ENCODE results near the gene MBP.

MBP gene

GRCh38 chr18:77132369-77133050 lies at the start of gene MBP:
TSS of gene MBP (minus strand) at chr18:77132783. CDS start at chr18:77105261, 27,522 bp downstream.
- H3K4me1 ChIP-seq (ENCODE audit: control insufficient read depth, insufficient read depth, low read length) = peaks cover 25% of the 10 kb centered on the region
- peak within 1 kb of the TSS; percentile 97 for H3K9ac ChIP-seq (ENCODE audit: low read length)
- no peaks in the 10 kb centered on the region for H3K9me3 ChIP-seq (ENCODE audit: control insufficient read depth, low read length)
- H3K36me3 ChIP-seq (ENCODE audit: control insufficient read depth, insufficient read depth, low read length) = no peaks in the 10 kb centered on the region
- H3K27me3 ChIP-seq (ENCODE audit: control insufficient read depth, insufficient read depth, low read length) = no peaks in the 10 kb centered on the region
- H3K4me3 ChIP-seq (ENCODE audit: low read length) = peak within 1 kb of the TSS; percentile 77

- H3K4me3 ChIP-seq (ENCODE audit: low read length) = no peak overlapping the region
- H3K36me3 ChIP-seq (ENCODE audit: control insufficient read depth, insufficient read depth, low read length) = no peaks in the 10 kb centered on the region
- H3K27me3 ChIP-seq (ENCODE audit: control insufficient read depth, insufficient read depth, low read length) = no peaks in the 10 kb centered on the region
- H3K9me3 ChIP-seq (ENCODE audit: control insufficient read depth, low read length) = no peaks in the 10 kb centered on the region
- H3K4me1 ChIP-seq (ENCODE audit: control insufficient read depth, insufficient read depth, low read length) = no peaks in the 10 kb centered on the region
- H3K9ac ChIP-seq (ENCODE audit: low read length) = no peak overlapping the region
These were observed 49.5 kb upstream of the MBP start for GRCh38 chr18:77181950-77182707.

GRCh38 chr18:77178559-77178958 lies 46.0 kb upstream of the MBP start:
- Histone ChIP-seq H3K9me3 (ENCODE audit: control insufficient read depth, low read length) (no peaks in the 10 kb centered on the region), H3K9ac (ENCODE audit: low read length) (no peak overlapping the region), H3K36me3 (ENCODE audit: control insufficient read depth, insufficient read depth, low read length) (no peaks in the 10 kb centered on the region), H3K4me3 (ENCODE audit: low read length) (no peak overlapping the region), H3K27me3 (ENCODE audit: control insufficient read depth, insufficient read depth, low read length) (no peaks in the 10 kb centered on the region), H3K4me1 (ENCODE audit: control insufficient read depth, insufficient read depth, low read length) (no peaks in the 10 kb centered on the region)

- Histone ChIP-seq H3K4me3 (ENCODE audit: low read length) (no peak overlapping the region), H3K4me1 (ENCODE audit: control insufficient read depth, insufficient read depth, low read length) (no peaks in the 10 kb centered on the region), H3K27me3 (ENCODE audit: control insufficient read depth, insufficient read depth, low read length) (no peaks in the 10 kb centered on the region), H3K9me3 (ENCODE audit: control insufficient read depth, low read length) (no peaks in the 10 kb centered on the region), H3K9ac (ENCODE audit: low read length) (no peak overlapping the region), H3K36me3 (ENCODE audit: control insufficient read depth, insufficient read depth, low read length) (no peaks in the 10 kb centered on the region)
These were observed 44.4 kb upstream of the MBP start for GRCh38 chr18:77177009-77177408.

GRCh38 chr18:77173275-77174030 lies 40.9 kb upstream of the MBP start:
- no peaks in the 10 kb centered on the region for H3K27me3 ChIP-seq (ENCODE audit: control insufficient read depth, insufficient read depth, low read length)
- no peak overlapping the region for H3K9ac ChIP-seq (ENCODE audit: low read length)
- H3K4me1 ChIP-seq (ENCODE audit: control insufficient read depth, insufficient read depth, low read length) = no peaks in the 10 kb centered on the region

GRCh38 chr18:77170890-77171410 lies 38.4 kb upstream of the MBP start:
- H3K27me3 ChIP-seq (ENCODE audit: control insufficient read depth, insufficient read depth, low read length) = no peaks in the 10 kb centered on the region
- no peak overlapping the region for H3K9ac ChIP-seq (ENCODE audit: low read length)
- H3K4me1 ChIP-seq (ENCODE audit: control insufficient read depth, insufficient read depth, low read length) = no peaks in the 10 kb centered on the region
- H3K4me3 ChIP-seq (ENCODE audit: low read length) = no peak overlapping the region
- H3K9me3 ChIP-seq (ENCODE audit: control insufficient read depth, low read length) = no peaks in the 10 kb centered on the region
- no peaks in the 10 kb centered on the region for H3K36me3 ChIP-seq (ENCODE audit: control insufficient read depth, insufficient read depth, low read length)

More at GRCh38 chr18:77173275-77174030, 40.9 kb upstream of the MBP start:
- H3K9me3 ChIP-seq (ENCODE audit: control insufficient read depth, low read length) = no peaks in the 10 kb centered on the region
- no peak overlapping the region for H3K4me3 ChIP-seq (ENCODE audit: low read length)
- no peaks in the 10 kb centered on the region for H3K36me3 ChIP-seq (ENCODE audit: control insufficient read depth, insufficient read depth, low read length)

- Histone ChIP-seq H3K9me3 (ENCODE audit: control insufficient read depth, low read length) (no peaks in the 10 kb centered on the region), H3K27me3 (ENCODE audit: control insufficient read depth, insufficient read depth, low read length) (peaks cover 8% of the 10 kb centered on the region), H3K4me3 (ENCODE audit: low read length) (no peak overlapping the region), H3K4me1 (ENCODE audit: control insufficient read depth, insufficient read depth, low read length) (no peaks in the 10 kb centered on the region), H3K9ac (ENCODE audit: low read length) (no peak overlapping the region), H3K36me3 (ENCODE audit: control insufficient read depth, insufficient read depth, low read length) (no peaks in the 10 kb centered on the region)
These were observed 36.3 kb upstream of the MBP start for GRCh38 chr18:77168811-77169311.

- H3K4me3 ChIP-seq (ENCODE audit: low read length) = no peak overlapping the region
- no peak overlapping the region for H3K9ac ChIP-seq (ENCODE audit: low read length)
- H3K9me3 ChIP-seq (ENCODE audit: control insufficient read depth, low read length) = no peaks in the 10 kb centered on the region
- peaks cover 9% of the 10 kb centered on the region for H3K27me3 ChIP-seq (ENCODE audit: control insufficient read depth, insufficient read depth, low read length)
- H3K36me3 ChIP-seq (ENCODE audit: control insufficient read depth, insufficient read depth, low read length) = no peaks in the 10 kb centered on the region
- no peaks in the 10 kb centered on the region for H3K4me1 ChIP-seq (ENCODE audit: control insufficient read depth, insufficient read depth, low read length)
These were observed 34.7 kb upstream of the MBP start for GRCh38 chr18:77167251-77167650.

- Histone ChIP-seq H3K27me3 (ENCODE audit: control insufficient read depth, insufficient read depth, low read length) (peaks cover 9% of the 10 kb centered on the region), H3K9ac (ENCODE audit: low read length) (no peak overlapping the region), H3K4me1 (ENCODE audit: control insufficient read depth, insufficient read depth, low read length) (no peaks in the 10 kb centered on the region), H3K4me3 (ENCODE audit: low read length) (no peak overlapping the region), H3K9me3 (ENCODE audit: control insufficient read depth, low read length) (no peaks in the 10 kb centered on the region), H3K36me3 (ENCODE audit: control insufficient read depth, insufficient read depth, low read length) (no peaks in the 10 kb centered on the region)
These were observed 33.9 kb upstream of the MBP start for GRCh38 chr18:77166523-77166922.

- no peak overlapping the region for H3K4me3 ChIP-seq (ENCODE audit: low read length)
These were observed 33.1 kb upstream of the MBP start for GRCh38 chr18:77165503-77166188.

GRCh38 chr18:77164763-77165485 lies 32.3 kb upstream of the MBP start:
- no peaks in the 10 kb centered on the region for H3K9me3 ChIP-seq (ENCODE audit: control insufficient read depth, low read length)
- H3K4me1 ChIP-seq (ENCODE audit: control insufficient read depth, insufficient read depth, low read length) = no peaks in the 10 kb centered on the region
- no peak overlapping the region for H3K4me3 ChIP-seq (ENCODE audit: low read length)

More at GRCh38 chr18:77165503-77166188, 33.1 kb upstream of the MBP start:
- Histone ChIP-seq H3K9ac (ENCODE audit: low read length) (no peak overlapping the region), H3K9me3 (ENCODE audit: control insufficient read depth, low read length) (no peaks in the 10 kb centered on the region), H3K27me3 (ENCODE audit: control insufficient read depth, insufficient read depth, low read length) (peaks cover 9% of the 10 kb centered on the region), H3K36me3 (ENCODE audit: control insufficient read depth, insufficient read depth, low read length) (no peaks in the 10 kb centered on the region), H3K4me1 (ENCODE audit: control insufficient read depth, insufficient read depth, low read length) (no peaks in the 10 kb centered on the region)

More at GRCh38 chr18:77164763-77165485, 32.3 kb upstream of the MBP start:
- H3K36me3 ChIP-seq (ENCODE audit: control insufficient read depth, insufficient read depth, low read length) = no peaks in the 10 kb centered on the region
- peaks cover 9% of the 10 kb centered on the region for H3K27me3 ChIP-seq (ENCODE audit: control insufficient read depth, insufficient read depth, low read length)
- no peak overlapping the region for H3K9ac ChIP-seq (ENCODE audit: low read length)

All from mucosa of stomach (tissue), 1 donor.